Superior temporal gyrus (tissue), 1 donor: ENCODE data around the gene IDH1.
"Not testable (repeated sequence)": the region's sequence is repeated elsewhere in the genome, so short reads cannot be mapped to it uniquely, and the experiment has no call there.

Experiments
- DNase-seq: peaks from one replicate; pipeline ENCODE4 v3.0.0-alpha.2; 2016; ENCODE audit errors: extremely low spot score

The IDH1 gene

DNA sequence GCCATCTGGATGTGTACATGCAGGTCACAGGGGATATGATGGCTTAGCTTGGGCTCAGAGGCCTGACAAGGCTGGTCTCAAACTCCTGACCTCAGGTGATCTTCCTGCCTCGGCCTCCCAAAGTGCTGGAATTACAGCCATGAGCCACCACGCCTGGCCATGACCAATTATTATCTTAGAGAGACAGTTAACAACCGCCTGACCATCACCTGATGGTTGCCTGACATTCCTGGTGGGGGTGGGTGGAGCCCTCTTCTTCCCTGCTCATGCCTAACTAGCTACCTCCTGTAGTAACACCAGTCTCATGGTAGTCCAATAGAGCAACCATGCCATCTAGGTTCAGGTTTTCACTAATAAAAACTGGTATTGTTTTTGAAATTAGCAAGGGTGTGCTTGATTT lies 33.0 kb downstream of the IDH1 start:
- not testable (repeated sequence) for DNase-seq

DNA sequence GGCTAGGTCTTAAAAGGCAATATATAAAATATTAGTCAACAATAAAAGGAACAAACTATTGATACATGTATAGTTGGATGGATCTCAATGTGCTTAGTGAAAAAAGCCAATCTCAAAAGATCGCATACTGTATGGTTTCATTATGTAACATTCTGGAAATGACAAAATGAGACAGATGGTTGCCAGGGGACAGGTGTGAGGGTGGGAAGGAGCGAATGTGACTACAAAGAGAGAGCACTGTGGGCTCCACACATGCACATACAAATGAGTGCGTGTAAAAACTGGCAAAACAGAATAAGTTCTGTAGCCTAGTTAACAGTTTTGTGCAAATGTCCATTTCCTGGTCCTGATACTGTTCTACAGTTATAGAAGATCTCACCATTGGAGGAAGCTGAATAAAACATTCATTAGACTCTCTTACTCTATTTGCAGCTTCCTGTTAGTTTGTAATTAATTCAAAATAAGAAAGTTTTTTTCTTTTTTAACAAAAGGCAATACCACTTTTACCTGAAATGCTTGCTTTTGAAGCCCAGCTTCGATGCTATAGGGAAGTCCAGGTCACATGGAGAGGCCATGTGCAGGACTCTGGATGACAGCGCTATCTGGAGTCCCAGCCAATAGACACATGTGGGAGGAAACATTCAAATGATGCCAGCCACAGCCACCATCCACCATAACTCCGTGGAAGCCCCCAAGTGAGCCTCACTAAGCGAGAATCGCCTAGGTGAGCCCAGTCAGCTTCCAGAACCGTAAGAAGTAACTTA lies 44.0 kb downstream of the IDH1 start:
- DNase-seq, result peak; percentile 41

DNA sequence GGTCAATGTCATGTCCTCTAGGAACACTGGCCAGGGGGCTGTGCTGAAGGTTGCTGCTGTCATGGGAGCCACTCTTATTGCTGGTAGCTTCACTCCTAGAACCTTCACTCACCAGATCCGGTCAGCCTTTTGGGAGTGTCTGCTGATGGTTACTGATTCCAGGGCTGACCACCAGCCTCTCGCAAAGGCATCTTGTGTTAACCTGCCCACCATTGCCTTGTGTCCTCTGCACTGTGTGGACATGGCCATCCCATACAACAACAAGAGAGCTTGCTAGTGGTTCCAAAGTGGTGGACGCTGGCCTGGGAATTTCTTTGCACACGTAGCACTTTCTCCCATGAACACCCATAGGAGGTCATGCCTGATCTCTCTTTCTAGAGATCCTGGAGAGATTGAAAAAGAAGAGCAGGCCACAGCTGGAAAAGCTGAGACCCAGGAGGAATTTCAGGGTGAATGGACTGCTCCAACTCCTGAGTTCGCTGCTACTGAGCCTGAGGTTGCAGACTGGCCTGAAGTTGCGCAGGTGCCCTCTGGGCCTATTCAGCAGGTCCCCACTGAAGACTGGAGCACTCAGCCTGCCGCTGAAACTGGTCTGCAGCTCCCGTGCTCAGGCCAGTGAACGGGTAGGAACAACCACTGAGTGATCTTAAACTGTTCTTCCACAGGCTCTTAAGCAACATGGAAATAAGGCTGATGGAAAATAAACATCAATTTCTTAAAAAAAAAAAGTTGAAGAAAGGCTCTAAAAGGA lies 46.4 kb downstream of the IDH1 start:
- no peak for DNase-seq

DNA sequence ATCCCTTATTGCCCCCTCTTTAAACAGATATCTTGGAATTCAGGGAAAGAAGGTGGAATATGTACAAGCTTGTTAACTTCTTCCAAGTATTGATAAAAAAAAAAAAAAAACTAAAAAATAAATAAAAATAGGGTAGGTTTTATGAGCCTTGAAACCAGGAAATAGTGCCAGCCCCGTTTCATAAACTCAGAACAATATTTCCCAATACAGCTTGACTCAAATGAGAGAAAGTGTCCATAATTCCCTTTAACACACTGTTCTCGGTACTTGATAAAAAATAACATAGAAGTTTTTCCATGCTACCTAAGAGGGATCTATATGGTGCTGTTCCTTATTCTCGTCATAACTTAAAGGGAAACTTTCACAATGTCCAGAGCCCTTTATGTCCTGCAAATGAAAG lies 47.1 kb downstream of the IDH1 start:
- DNase-seq, result no peak

DNA sequence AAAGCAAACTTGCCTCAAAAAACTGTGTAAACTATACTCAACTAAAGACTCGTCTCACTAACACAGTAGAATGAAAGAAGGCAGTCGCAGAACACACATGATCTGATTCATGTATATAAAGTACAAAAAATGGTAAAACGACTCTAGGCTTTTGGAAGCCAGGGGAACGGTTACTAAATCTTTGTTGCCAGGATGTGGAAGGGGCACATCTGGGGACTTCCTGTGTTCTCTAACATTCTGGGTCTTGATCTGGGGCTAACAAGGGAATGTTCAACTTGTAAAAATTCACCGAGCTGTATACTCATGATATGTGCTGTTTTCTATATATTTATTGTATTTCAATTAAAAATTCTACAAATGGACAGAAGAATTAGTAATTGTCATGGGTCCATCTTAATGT lies 50.7 kb downstream of the IDH1 start:
- DNase-seq, result no peak

DNA sequence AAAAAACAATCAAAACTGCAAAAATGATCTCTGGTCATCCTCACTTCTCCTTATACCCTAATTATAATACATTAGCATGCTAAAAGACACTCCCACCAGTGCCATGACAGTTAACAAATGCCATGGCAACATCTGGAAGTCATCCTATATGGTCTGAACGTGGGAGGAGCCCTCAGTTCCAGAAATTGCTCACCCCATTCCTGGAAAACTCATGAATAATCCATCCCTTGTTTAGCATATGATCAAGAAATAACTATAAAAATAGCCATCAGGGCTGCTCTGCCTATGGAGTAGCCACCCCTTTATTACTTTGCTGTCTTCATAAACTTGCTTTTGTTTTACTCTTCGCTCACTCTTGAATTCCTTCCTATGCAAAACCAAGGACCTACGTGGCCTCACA lies 59.3 kb downstream of the IDH1 start:
- no peak for DNase-seq

DNA sequence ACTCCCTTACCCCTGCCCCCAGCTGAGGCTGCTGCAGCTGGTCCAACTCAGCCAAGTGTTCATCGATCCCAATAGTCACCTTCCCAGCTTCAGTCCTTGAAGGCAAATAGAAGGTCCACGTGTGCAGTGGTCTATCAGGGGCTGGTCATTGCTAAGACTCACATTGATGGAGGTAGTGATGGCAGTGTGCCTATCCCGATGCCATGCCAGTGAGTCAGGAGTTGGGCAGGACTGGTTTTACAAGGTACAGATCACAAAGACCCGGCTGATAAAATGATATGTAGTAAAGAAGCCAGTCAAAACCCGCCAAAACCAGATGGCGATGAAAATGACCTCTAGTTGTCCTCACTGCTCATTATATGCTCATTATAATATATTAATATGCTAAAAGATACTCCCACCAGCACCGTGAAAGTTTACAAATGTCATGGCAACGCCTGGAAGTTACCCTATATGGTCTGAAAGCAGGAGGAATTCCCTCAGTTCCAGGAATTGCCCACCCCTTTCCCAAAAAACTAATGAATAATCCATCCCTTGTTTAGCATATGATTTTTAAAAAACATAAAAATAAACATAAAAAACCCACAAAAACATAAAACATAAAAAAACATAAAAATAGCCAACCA lies 62.1 kb downstream of the IDH1 start:
- no peak for DNase-seq

DNA sequence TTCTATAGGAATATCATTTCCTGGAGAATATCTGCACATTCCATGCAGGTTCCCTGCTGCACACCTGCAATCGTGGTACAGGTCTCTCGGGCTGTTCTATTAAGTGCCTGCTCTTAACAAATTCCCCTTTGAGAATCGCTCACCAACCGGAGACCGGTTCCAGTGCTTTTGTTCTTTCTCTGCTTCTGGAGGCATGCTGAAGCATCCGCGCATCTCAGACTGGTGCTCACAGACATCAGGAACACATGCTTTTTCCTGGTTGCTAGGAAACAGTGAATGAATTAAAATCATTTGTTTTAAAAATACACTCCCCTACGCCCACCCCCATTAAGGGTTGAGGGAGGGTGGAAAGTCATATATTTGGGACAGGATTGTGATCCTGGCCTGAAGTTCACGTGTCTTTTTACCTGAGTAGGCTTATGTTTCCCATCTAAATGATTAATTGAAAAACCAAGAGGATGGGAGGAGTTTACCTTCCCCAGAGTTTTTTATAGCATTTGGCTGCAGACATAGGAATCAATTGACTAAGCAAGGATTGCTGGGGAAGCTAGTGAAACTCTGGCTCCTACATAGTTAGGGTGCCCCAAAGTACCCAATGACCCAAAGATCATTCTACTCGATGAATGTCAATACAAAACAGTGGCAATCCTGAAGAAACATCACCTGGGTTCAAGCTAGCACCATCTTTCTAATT lies 64.9 kb downstream of the IDH1 start, which contains the start of gene C2orf80:
C2orf80 (minus strand) TSS at position 221 of the 694 bp plus-strand sequence. CDS start 3,044 bp downstream, outside the sequence.
- DNase-seq, result peak; percentile 62

DNA sequence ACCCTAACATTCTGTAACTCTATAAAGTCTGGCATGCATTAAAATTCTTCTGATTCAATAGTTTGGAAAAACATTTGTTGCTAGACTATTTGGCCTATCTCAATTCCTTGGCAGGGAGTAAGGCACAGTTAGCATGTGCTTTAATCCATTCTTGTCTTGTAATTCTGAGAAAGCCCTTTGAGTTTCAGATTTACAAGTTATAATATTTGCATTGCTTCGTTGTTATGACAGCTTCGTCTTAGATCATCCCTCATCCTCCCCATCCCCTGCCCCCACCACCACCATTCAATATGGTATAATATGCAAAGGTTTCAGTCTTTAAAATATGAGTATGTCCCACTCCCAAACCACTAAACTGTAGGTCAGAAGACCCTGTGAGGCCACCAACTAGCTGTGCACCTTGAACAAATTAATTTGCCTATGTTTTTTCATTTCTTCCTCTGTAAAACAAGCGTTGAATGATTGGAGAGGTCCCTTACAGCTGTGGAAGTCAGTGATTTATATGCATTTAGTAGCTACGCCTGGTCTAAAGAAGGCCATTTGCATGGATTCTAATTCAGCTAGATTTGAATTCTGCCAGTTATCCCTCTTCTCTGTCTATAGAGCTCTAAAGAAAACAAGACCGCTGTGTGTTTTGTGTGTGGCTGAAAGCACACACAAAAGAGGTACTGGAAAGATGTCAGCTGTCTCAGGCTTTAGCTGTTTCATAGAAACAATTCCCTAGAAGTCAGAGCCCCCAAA lies 65.6 kb downstream of the IDH1 start:
- DNase-seq, result peak; percentile 51

DNA sequence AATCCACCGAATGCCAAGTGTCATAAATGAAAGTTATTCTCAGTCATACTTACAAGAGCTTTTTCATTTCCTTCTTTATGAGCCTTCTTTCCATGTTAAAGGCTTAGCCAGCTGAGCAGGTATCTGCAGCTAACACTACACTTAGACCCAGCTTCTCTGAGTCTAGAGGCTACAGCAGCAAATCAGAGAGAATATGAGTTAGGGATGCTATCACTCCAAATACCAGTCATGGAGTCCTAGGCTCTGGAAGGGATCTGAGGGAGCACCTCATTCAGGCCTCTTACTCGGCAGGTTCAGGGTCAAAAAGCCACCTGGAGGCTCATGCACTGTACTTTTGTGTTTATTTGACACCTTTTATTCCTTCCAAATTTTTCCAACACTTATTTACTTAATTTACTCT lies 68.0 kb downstream of the IDH1 start:
- no peak for DNase-seq

DNA sequence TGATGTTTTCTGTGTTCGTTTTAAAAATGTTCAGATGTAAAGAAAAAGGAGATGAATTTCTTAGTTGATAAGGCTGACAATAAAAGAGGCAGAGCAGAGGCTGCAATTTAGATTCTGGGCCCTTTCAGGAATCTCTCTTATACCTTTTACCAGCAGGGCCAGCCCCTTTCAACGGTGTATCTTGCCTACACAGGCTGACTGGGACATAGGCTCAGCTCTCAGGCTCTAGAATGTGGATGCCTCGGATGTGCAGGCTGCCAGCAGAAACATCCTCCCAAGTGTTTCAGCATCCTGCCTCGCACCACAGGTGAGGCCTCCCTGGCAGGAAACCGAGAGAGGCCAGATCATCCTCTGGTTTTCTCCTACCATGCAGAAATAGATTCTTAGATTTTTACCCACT lies 68.4 kb downstream of the IDH1 start:
- DNase-seq, result peak; percentile 52
